Lung (tissue), 16 donors: Measurements from ENCODE around the gene COL16A1. TPM values are rescaled to one million over a fixed set of nuclear protein-coding genes. Genes with fewer than 3 reads are reported as not detected.
A peak's percentile ranks its signal among the peaks of the same experiment; 100 is the strongest.

ENCODE experiments used
- ATAC-seq: fragments of 200-7000 bp; cut with Tn5 transposase; one replicate; pipeline ENCODE4 v1.9.1; 2020; ENCODE audit warnings: moderate number of reproducible peaks; ENCODE audit not compliant: insufficient read depth, low FRiP score
- DNase-seq, 3 donors: peaks; one replicate each; pipeline ENCODE4 v3.0.0-alpha.2; 2013 to 2017
- H3K27ac ChIP-seq, 2 donors: one replicate each; pipeline ENCODE4 v1.5.1; 2013; ENCODE audit warnings: mild to moderate bottlenecking in 2 of 2, moderate library complexity in 2 of 2, control low read depth in 1 of 2, inconsistent platforms in 1 of 2, low read depth in 1 of 2, low read length in 1 of 2
- H3K27me3 ChIP-seq, 3 donors: one replicate each; pipeline ENCODE4 v1.5.1; 2013; ENCODE audit warnings: low read length in 2 of 3; ENCODE audit not compliant: control insufficient read depth in 3 of 3, insufficient read depth in 3 of 3
- H3K36me3 ChIP-seq, 4 donors: one replicate each; pipeline ENCODE4 v1.5.1; 2013; ENCODE audit warnings: low read length in 4 of 4, mild to moderate bottlenecking in 1 of 4, moderate library complexity in 1 of 4; ENCODE audit not compliant: control insufficient read depth in 4 of 4, insufficient read depth in 4 of 4
- H3K4me1 ChIP-seq, 5 donors: one replicate each; pipeline ENCODE4 v1.5.1; 2013; ENCODE audit warnings: low read length in 5 of 5, mild to moderate bottlenecking in 2 of 5, moderate library complexity in 1 of 5; ENCODE audit not compliant: control insufficient read depth in 5 of 5, insufficient read depth in 5 of 5
- H3K4me3 ChIP-seq: one replicate; pipeline ENCODE4 v1.5.1; 2013; ENCODE audit warnings: mild to moderate bottlenecking, control low read depth, moderate library complexity
- H3K9ac ChIP-seq, 2 donors: one replicate each; pipeline ENCODE4 v1.5.1; 2013; ENCODE audit warnings: low read length in 2 of 2, control low read depth in 1 of 2; ENCODE audit not compliant: insufficient read depth in 1 of 2
- H3K9me3 ChIP-seq, 4 donors: one replicate each; pipeline ENCODE4 v1.5.1; 2013; ENCODE audit warnings: low read length in 3 of 4, mild to moderate bottlenecking in 1 of 4, moderate library complexity in 1 of 4; ENCODE audit not compliant: control insufficient read depth in 4 of 4, insufficient read depth in 3 of 4
- WGBS, 2 donors: extraction: QIAGEN DNeasy Blood & Tissue Kit; methylation state at CpG; one replicate each; pipeline ENCODE4 v1.1.7; 2013; 5-methylcytosine and 5-hydroxymethylcytosine counted together
- long read RNA-seq, 5 donors: transcript quantifications; one replicate each; lab custom pipeline, GENCODE V29; 2026
- polyA plus RNA-seq, 2 donors: library from polyadenylated mRNA; stranded (reverse); fragments of 200-250 nt; gene quantifications; one replicate each; pipeline ENCODE4 v1.2.1, GENCODE V29; 2013
- total RNA-seq, 2 donors: library from RNA; depleted of rRNA in 1 of 2; stranded (reverse); fragments of >200 nt in 1 of 2; gene quantifications; one replicate each; pipeline ENCODE4 v1.2.1, GENCODE V29; 2014 to 2021
- TF ChIP-seq, protein P1 (sequence below): IDR thresholded peaks from 2 replicates; pipeline ENCODE4 v1.5.1; 2012; ENCODE audit warnings: mild to moderate bottlenecking; ENCODE audit errors: control extremely low read depth, extremely low read depth
- donor health status: control.
- donor health status: control.
- donor health status: Bipolar disorder and iron deficiency.
- donor health status: healthy.
- donor health status: DM: yes; HTN: yes; CAD: no.

COL16A1 gene
- 10 to 100 TPM; 63.0 to 83.2 TPM for total RNA-seq
- polyA plus RNA-seq: 10 to 100 TPM; 16.5 to 23.7 TPM
- long read RNA-seq, donor 1, full-length matches to known transcripts: 4 of 24 reads
- long read RNA-seq, donor 1, partial matches to known transcripts: 20 of 24 reads
- long read RNA-seq, donor 1, other reads (novel, unspliced or antisense): 0 of 24 reads
- long read RNA-seq, donor 2, partial matches to known transcripts: 5 of 6 reads
- long read RNA-seq, donor 2, other reads (novel, unspliced or antisense): 0 of 6 reads
- long read RNA-seq, donor 3: 0 reads
- long read RNA-seq, donor 4, partial matches to known transcripts: 15 of 15 reads
- long read RNA-seq, donor 4, other reads (novel, unspliced or antisense): 0 of 15 reads
- long read RNA-seq, donor 5, partial matches to known transcripts: 28 of 29 reads
- long read RNA-seq, donor 5, other reads (novel, unspliced or antisense): 0 of 29 reads

DNA sequence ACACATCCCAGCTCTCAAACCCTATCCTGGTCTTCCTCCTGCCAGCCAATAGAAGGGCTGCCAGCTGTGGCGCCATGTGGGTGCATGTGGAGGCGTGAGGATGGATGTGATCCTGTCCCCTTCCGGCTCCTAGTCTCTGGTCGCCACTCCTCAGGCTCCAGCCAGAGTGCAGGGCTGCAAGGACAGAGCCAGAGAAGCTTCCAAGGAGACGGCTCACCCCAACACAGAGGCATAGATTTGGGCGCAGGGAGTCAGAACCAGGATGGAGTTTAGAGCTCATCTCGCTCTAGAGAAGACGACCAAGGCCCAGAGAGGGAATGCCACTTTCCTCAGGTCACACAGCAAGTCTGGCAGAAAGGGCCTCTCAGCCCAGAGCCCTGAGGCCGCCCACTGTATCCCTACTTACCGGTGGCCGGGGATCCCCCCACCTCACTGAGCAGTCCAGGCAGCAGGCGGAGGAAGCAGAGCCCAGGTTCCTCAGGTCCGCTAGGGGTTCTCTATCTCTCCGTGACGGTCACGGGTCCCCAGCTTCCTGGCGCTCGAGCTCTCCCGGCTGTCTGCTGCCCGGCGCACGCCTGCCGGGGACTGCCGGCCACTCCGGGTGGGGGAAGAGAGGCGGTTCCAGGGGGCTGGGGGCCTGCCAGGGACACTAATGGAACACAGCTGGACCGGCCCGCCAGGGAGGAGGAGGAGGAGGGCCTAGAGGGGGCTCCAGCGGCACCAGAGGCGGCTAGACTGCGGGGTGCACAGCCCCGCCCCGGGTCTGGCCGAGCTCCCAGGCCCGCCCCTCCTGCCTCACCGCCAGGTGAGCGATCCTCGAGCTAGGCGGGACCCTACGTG lies at the start of gene COL16A1:
COL16A1 (minus strand) TSS at position 587 of the 840 bp plus-strand sequence. CDS start 1,824 bp downstream, outside the sequence.
- TF ChIP-seq, protein P1, sequence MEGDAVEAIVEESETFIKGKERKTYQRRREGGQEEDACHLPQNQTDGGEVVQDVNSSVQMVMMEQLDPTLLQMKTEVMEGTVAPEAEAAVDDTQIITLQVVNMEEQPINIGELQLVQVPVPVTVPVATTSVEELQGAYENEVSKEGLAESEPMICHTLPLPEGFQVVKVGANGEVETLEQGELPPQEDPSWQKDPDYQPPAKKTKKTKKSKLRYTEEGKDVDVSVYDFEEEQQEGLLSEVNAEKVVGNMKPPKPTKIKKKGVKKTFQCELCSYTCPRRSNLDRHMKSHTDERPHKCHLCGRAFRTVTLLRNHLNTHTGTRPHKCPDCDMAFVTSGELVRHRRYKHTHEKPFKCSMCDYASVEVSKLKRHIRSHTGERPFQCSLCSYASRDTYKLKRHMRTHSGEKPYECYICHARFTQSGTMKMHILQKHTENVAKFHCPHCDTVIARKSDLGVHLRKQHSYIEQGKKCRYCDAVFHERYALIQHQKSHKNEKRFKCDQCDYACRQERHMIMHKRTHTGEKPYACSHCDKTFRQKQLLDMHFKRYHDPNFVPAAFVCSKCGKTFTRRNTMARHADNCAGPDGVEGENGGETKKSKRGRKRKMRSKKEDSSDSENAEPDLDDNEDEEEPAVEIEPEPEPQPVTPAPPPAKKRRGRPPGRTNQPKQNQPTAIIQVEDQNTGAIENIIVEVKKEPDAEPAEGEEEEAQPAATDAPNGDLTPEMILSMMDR: no peak
- H3K4me3 ChIP-seq: no peak within 1 kb of the TSS
- peak within 1 kb of the TSS in 1 of 2 donors; percentile 73 for H3K9ac ChIP-seq
- H3K27me3 ChIP-seq: peaks cover 0 to 3% (median 0%) of the 10 kb centered on the region in 3 donors
- 18 to 22% methylated on average over 31 to 40 of the region's 40 CpGs for WGBS, 2 donors
- peak within 1 kb of the TSS in 1 of 2 donors; percentile 54 for H3K27ac ChIP-seq
- H3K9me3 ChIP-seq: peaks cover 0 to 2% (median 0%) of the 10 kb centered on the region in 4 donors
- DNase-seq (peak; percentile 96 to 97 (median 97)), ATAC-seq (no peak)
- H3K36me3 ChIP-seq: peaks cover 0 to 12% (median 4%) of the 10 kb centered on the region in 4 donors
- H3K4me1 ChIP-seq: peaks cover 0 to 55% (median 15%) of the 10 kb centered on the region in 5 donors

DNA sequence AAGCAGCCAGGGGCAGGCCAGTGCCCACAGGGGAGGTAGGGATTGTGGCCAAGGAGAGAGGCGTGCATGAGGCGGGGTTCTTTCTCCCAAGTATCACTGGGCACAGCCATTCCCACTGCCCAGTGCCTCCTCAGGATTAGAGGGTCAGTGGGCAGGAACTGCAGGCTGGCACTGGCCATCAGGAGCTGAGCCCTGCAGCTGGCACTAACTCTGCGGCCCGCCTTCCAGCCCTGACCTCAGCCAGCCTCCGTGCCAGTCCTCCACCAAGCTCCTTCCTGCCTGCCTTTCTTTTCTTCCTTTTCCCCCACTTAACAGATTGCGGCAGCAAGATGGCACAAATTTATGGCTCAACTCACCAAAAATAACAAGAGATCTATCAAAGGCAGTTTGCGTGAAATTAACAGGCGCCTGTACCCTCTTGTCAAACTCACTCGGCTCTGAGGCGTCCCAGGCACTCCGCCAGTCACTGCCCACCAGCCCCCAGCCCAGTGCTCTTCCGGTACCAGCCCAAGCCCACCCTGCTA lies 49.2 kb upstream of the COL16A1 start:
- ATAC-seq: no peak
- no peak for DNase-seq
- Histone ChIP-seq H3K4me1 (peaks cover 0 to 52% (median 20%) of the 10 kb centered on the region in 5 donors), H3K9me3 (no peaks in the 10 kb centered on the region), H3K27me3 (no peaks in the 10 kb centered on the region), H3K27ac (no peak overlapping the region), H3K9ac (no peak overlapping the region), H3K36me3 (no peaks in the 10 kb centered on the region), H3K4me3 (no peak overlapping the region)
- WGBS, 2 donors: 75 to 79% methylated on average over 12 of the region's 12 CpGs
- TF ChIP-seq, protein P1: no peak

DNA sequence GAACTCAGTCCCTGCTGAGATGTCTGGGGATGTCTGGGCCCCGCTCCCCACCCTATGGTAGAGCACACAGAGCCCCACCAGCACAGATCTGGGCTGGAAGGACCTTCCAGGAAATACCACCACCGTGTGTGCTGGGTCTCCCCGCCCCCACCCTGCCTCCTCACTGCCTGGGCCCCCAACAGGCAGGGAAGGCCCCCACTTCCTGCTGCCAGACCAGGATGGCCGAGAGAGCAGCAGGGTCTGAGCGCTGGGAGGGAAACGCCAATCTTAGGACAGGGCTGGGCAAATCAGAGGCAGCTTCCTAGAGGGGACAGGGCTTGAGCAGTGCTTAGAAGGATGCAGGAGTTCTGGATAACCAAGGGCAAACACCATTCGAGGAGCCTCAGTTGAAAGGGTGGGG lies 48.4 kb upstream of the COL16A1 start:
- peaks cover 0 to 59% (median 21%) of the 10 kb centered on the region in 5 donors for H3K4me1 ChIP-seq
- H3K27me3 ChIP-seq: no peaks in the 10 kb centered on the region
- no peak overlapping the region for H3K9ac ChIP-seq
- peak in 1 of 3 donors; percentile 64 for DNase-seq
- H3K27ac ChIP-seq: no peak overlapping the region
- no peak for ATAC-seq
- 37 to 42% methylated on average over 7 of the region's 7 CpGs for WGBS, 2 donors
- no peaks in the 10 kb centered on the region for H3K9me3 ChIP-seq
- H3K36me3 ChIP-seq: no peaks in the 10 kb centered on the region
- TF ChIP-seq, protein P1: no peak
- H3K4me3 ChIP-seq: no peak overlapping the region
